Islet precursor cell (in vitro differentiated cells): ENCODE measurements around the gene OR4D6.
A peak's percentile ranks its signal among the peaks of the same experiment; 100 is the strongest.
"Not testable (repeated sequence)": the region's sequence is repeated elsewhere in the genome, so short reads cannot be mapped to it uniquely, and the experiment has no call there.

Source experiments
- DNase-seq: peaks from one replicate; pipeline ENCODE4 v3.0.0-alpha.2; 2018

The OR4D6 gene

DNA sequence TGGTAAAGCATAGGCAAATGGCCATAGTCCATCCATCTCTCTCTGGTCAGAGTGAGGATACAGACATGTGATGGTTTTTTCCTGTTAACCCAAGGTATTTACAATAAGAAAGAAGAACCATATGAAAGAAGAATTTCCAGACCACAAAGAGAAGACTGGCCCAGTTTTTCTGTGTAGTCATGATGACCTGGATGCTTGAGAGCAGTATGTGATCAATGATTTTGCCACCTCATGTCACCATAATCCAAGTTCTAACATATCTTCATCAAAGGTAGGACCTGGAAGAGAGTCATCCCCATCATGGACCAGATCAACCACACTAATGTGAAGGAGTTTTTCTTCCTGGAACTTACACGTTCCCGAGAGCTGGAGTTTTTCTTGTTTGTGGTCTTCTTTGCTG is at the start of gene OR4D6:
Gene OR4D6, plus strand, starts transcription at position 301 of the 400 bp plus-strand sequence. Its CDS starts 0 bp downstream, at position 301.
- no peak for DNase-seq

GRCh38 chr11:59413646-59414045 is 43.1 kb upstream of the OR4D6 start:
- DNase-seq, result no peak

GRCh38 chr11:59415111-59415510 is 41.6 kb upstream of the OR4D6 start:
- DNase-seq, result no peak

DNA sequence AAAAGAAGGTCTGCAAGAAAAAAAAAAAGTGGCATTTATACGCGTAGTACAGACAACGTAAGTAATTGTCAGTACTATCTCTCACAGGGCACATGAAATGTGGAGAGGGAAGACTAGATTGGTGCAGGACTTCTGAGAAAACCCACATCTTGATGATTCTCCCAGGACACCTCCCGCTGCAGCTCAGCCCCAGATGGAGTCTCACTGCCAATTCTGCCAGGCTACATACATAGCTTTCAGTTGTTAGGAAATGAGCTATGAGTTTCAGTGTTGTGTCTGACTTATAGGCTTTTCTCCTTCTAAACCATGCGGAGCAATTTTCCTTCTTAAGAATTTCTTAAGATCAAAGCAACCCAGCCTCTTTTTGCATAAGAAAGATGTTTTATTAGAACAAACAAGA is 40.1 kb upstream of the OR4D6 start:
- no peak for DNase-seq

DNA sequence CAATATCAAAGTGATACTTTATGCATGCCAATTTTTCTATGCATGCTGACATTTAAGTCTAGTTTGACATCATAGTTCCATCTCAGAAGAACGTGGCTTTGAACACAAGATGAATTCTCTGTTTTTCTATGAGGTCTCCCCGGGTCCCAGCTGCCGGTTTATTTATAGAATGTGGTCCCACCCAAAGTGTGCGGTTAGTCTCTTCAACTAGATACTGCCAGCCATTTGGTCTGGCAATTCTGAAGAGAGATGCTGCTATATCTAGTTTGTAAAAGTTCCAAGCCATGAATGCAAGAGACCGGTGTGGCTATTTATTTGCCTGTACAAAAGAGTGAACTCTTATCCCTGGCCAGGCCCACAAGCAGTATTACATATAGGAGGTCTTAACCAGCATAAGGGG is 39.7 kb upstream of the OR4D6 start:
- DNase-seq, result no peak

DNA sequence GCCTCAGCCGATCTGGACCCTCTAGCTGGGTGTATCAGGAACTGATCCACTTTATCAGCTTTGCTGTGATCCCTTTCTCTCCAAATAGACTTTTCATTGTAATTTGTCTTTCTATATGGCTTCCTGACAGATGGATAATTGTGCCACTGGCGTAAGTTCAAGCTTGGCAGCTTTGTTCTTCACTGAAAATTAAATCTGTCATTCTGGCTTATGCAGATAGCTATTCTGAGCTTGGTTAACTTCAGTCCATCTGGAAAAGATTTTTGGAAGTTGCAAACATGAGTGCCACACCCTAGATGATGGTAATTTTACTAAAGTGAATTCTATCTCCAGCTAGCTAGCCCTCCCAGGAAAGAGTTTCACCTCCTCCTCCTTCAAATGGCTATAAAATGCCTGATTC is 38.6 kb upstream of the OR4D6 start:
- no peak for DNase-seq

- no peak for DNase-seq
Observed at GRCh38 chr11:59423835-59424234, 32.9 kb upstream of the OR4D6 start.

- DNase-seq, result peak; percentile 82
Observed at GRCh38 chr11:59425131-59425530, 31.6 kb upstream of the OR4D6 start.

- peak; percentile 75 for DNase-seq
Observed at GRCh38 chr11:59426361-59427067, 30.2 kb upstream of the OR4D6 start, which contains the start of gene OR5A2. Gene OR5A2 (minus strand): TSS chr11:59426413. CDS start chr11:59422953, 3,460 bp downstream.

DNA sequence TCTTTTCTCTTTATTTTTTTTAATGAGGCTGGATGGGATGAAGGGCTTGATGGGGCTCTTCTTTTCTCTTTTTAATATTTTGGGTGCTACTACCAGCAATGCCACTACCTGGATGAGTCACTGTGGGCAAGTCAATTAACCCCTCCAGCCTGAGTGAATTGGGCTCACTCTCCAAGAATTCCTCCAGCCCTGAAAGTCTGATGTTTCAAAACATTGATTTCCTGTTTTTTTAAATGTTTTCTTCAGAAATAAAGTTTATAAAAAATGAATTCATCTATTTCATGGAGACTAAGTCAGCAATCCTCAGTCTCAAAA is 29.7 kb upstream of the OR4D6 start:
- no peak for DNase-seq

DNA sequence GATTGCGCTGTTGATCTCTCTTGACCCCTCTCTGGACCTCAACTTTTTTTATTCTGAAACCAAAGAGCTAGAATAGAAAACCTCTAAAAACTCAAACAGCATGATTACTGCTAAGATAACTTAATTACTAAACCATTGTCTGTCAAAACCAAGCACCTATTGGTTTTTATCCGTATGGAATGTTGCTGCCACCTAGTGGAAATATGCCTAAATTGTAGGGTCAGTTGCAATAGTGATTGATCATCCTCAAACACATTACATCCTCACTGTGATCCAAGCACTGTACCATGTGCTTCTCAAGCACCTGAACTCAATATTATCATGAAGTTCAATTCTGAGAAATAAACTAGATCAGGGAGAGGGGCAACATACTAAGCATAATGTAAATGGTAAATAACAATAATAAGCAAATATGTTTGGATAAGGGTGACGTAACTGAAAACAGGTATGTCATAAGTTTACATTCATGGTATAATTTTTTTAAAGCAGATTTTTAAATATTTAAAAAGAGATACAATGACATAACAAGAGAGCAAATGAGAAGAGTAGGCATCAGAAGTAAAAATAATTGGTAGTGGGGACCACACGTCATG is 26.7 kb upstream of the OR4D6 start:
- DNase-seq, result no peak

DNA sequence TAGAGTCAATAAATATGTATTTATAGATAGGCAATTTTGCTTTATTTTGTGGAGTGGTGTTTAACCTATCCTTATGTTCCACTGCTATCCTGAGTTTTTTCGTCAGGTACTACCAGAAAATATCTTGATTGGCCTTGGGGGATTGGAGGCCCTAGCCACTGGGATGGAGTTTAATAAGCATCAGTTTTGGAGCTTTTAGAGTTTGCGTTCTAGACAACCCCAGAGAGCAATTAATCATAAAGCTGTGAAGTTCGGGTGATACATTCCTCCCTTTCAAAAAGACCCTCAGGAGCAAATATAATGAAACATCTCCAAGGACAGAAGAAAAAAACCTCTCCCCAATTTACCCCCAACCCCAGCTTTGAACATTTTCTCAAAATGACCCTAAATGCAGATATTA is 20.6 kb upstream of the OR4D6 start, which contains the start of gene OR5A1:
Gene OR5A1, plus strand, starts transcription at position 301 of the 400 bp plus-strand sequence. CDS start 6,700 bp downstream, outside the sequence.
- no peak for DNase-seq

GRCh38 chr11:59437770-59438169 is 19.0 kb upstream of the OR4D6 start:
- no peak for DNase-seq

GRCh38 chr11:59445624-59446023 is 11.1 kb upstream of the OR4D6 start:
- not testable (repeated sequence) for DNase-seq

GRCh38 chr11:59448484-59448883 is 8.3 kb upstream of the OR4D6 start:
- no peak for DNase-seq

DNA sequence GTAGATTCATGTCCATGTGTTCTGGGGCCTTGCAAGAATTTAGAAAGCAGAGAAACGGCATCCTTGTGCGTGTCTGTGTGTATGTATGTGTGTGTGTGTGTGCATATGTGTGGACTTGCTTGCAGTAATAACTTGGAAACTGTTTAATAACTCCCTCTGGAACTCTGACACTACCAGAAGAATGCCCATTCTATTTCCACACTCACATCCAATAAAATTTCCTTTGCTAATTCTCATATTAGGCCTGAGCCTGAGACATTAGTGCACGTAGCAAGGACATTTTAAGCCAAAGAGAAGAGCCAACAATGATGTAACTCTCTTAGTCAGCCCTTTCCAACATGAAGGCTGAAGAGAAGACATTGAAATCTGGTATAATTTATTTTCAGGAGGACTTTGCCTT is 3.2 kb downstream of the OR4D6 start:
- DNase-seq, result no peak

DNA sequence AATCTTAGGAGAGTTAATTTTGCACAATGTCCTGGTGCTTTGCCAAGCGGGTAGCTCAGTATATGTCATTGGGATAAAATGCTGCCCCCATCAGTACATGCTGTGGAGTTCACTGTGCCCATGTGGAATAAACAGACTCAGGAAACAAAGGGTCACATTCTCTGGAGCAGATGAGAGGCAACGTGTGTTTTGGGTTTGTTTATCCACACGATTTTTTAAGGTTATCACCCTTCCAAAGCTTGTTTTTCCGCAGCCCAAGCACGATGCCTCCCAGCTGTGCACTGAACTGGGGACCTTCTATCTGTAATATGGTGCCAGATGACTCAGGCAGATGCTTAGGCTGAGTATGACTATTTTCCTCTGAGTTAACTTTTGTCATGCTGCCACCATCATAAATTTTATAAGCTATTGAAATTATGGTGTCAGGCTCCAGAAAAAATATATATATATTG is 6.5 kb downstream of the OR4D6 start:
- DNase-seq, result no peak

DNA sequence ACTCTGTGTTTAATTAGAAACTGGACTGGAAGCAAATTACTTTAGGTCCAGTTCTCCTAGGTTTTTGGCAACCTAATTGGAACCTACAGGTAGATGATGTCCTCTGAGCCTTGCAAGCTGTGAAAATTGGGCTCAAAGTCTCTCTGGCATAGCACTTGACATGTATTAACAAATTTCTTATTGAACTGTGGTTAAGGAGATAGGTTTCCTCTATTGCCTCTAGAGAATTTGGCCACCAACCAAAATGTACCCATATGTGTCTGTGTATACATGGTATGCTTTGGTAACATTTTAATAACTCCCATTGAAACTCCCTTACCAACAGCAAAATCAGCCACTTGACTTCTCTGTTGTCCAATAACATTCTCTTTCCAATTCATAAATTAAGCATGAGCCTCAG is 16.3 kb downstream of the OR4D6 start, which contains the start of gene OR4D10:
Gene OR4D10, plus strand, starts transcription at position 301 of the 400 bp plus-strand sequence. CDS start 4,115 bp downstream, outside the sequence.
- no peak for DNase-seq

GRCh38 chr11:59475176-59475575 is 18.4 kb downstream of the OR4D6 start:
- DNase-seq, result no peak

DNA sequence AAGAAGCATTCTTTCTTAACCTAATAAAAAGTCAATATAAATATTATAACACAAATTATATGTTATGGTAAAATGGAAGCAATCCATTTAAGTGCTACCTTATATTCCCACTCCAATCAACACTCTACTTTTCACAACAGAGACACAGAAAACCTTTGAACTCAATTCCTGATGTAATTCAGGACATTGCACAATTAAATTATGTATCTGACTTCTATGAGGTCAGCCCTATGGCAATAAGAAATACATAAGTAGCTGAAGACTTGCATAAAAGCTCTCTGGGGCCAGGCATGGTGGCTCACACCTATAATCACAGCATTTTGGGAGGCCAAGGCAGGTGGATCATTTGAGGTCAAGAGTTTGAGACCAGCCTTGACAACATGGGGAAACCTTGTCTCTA is 23.1 kb downstream of the OR4D6 start:
- no peak for DNase-seq

GRCh38 chr11:59480359-59480758 is 23.6 kb downstream of the OR4D6 start:
- DNase-seq, result no peak

GRCh38 chr11:59501931-59502330 is 45.2 kb downstream of the OR4D6 start:
- DNase-seq, result no peak

DNA sequence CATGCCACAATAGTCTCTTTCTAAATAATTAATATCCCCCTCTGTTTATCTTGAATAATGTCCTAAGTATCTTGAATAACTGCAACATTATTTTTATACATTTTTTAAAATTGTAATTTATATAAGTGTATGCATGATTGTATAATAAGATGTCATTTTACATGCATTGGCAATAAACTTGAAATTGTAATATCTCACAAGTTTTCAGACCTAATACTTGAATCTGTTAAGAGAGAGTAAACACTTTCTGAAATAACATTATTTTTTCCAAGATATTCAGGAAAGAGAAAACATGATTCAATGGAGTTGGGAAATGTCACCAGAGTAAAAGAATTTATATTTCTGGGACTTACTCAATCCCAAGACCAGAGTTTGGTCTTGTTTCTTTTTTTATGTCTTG is 46.5 kb downstream of the OR4D6 start, which contains the start of gene OR4D11:
Gene OR4D11, plus strand, starts transcription at position 301 of the 400 bp plus-strand sequence. Its CDS starts 0 bp downstream, at position 301.
- no peak for DNase-seq
